ENCODE data around the gene CELF2.

DNA sequence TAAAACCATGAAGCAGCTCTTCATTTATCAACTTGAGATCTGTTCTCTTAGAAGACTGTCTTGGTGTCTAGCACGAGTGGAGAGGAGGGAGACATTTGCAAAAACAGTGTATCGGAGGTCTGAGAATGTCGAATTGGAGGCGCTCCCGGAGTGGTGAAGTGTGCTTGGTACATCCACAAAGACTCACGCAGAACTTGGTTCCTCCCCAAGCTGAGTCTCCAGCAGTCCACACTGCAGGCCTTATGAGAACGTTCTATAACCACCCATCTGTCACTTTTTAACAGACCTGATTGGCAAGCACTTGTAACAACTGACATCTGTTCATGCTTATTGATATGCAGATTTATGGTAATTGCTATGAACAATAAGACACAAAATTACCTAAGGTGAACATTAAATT lies 261.6 kb downstream of the CELF2 start:
- TF ChIP-seq, protein P1, sequence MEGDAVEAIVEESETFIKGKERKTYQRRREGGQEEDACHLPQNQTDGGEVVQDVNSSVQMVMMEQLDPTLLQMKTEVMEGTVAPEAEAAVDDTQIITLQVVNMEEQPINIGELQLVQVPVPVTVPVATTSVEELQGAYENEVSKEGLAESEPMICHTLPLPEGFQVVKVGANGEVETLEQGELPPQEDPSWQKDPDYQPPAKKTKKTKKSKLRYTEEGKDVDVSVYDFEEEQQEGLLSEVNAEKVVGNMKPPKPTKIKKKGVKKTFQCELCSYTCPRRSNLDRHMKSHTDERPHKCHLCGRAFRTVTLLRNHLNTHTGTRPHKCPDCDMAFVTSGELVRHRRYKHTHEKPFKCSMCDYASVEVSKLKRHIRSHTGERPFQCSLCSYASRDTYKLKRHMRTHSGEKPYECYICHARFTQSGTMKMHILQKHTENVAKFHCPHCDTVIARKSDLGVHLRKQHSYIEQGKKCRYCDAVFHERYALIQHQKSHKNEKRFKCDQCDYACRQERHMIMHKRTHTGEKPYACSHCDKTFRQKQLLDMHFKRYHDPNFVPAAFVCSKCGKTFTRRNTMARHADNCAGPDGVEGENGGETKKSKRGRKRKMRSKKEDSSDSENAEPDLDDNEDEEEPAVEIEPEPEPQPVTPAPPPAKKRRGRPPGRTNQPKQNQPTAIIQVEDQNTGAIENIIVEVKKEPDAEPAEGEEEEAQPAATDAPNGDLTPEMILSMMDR (IDR thresholded peaks at IDR 0.05): no peak
- no peak for TF ChIP-seq POLR2A (IDR thresholded peaks at IDR 0.05)

All from sigmoid colon (tissue), 3 donors.